T-helper 2 cell (primary cell): ENCODE measurements around the gene SFXN1.

Experiments
- DNase-seq, 5 experiments: peaks; one replicate each; pipeline versions ENCODE4 v3.0.0 to v3.0.0-alpha.2; 2012 to 2022

Gene SFXN1

GRCh38 chr5:175466700-175467318 lies 11.6 kb upstream of the SFXN1 start:
- DNase-seq = no peak

GRCh38 chr5:175467983-175468690 lies 10.2 kb upstream of the SFXN1 start:
- no peak for DNase-seq

GRCh38 chr5:175468892-175469291 lies 9.5 kb upstream of the SFXN1 start:
- DNase-seq = no peak

GRCh38 chr5:175469916-175470315 lies 8.4 kb upstream of the SFXN1 start:
- no peak for DNase-seq

- DNase-seq = no peak
Measured at GRCh38 chr5:175470781-175471180, 7.6 kb upstream of the SFXN1 start.

- no peak for DNase-seq
Measured at GRCh38 chr5:175471196-175471595, 7.2 kb upstream of the SFXN1 start.

GRCh38 chr5:175471628-175472027 lies 6.7 kb upstream of the SFXN1 start:
- DNase-seq = peak in 2 of 5 experiments; percentile 11 to 67

GRCh38 chr5:175472378-175472777 lies 6.0 kb upstream of the SFXN1 start:
- no peak for DNase-seq

- DNase-seq = no peak
Measured at GRCh38 chr5:175475248-175475647, 3.1 kb upstream of the SFXN1 start.

- no peak for DNase-seq
Measured at GRCh38 chr5:175477440-175477839, 920 bp upstream of the SFXN1 start.

GRCh38 chr5:175478008-175478383 lies 364 bp upstream of the SFXN1 start:
- no peak for DNase-seq

GRCh38 chr5:175479125-175479881 lies 943 bp downstream of the SFXN1 start:
- peak in 1 of 5 experiments; percentile 32 for DNase-seq

GRCh38 chr5:175483337-175483736 lies 5.0 kb downstream of the SFXN1 start:
- no peak for DNase-seq

- DNase-seq = no peak
Measured at GRCh38 chr5:175484322-175484721, 6.0 kb downstream of the SFXN1 start.

- DNase-seq = no peak
Measured at GRCh38 chr5:175484829-175485228, 6.5 kb downstream of the SFXN1 start.

- DNase-seq = no peak
Measured at GRCh38 chr5:175485631-175486030, 7.3 kb downstream of the SFXN1 start.

- DNase-seq = no peak
Measured at GRCh38 chr5:175487514-175488222, 9.3 kb downstream of the SFXN1 start.

GRCh38 chr5:175489693-175490443 lies 11.5 kb downstream of the SFXN1 start:
- DNase-seq = no peak

- DNase-seq = no peak
Measured at GRCh38 chr5:175491223-175491622, 12.9 kb downstream of the SFXN1 start.

- no peak for DNase-seq
Measured at GRCh38 chr5:175493260-175493659, 14.9 kb downstream of the SFXN1 start.

- DNase-seq = no peak
Measured at GRCh38 chr5:175493726-175494125, 15.4 kb downstream of the SFXN1 start.
